Daoy (cell line): ENCODE measurements around the gene STOML2. TPM values are rescaled to one million over a fixed set of nuclear protein-coding genes. Genes with fewer than 3 reads are reported as not detected.

Experiments
- DNase-seq: peaks from one replicate; pipeline ENCODE4 v3.0.0-alpha.2; 2015; ENCODE audit warnings: low read depth
- total RNA-seq: library from RNA; depleted of rRNA; stranded (reverse); fragments of >200 nt; shearing (Covaris generic); gene quantifications from 2 replicates; pipeline ENCODE4 v1.2.3, GENCODE V29; 2014; rRNA removed

STOML2 gene
- total RNA-seq, 1 experiment from 2014 or later, result 248 TPM

DNA sequence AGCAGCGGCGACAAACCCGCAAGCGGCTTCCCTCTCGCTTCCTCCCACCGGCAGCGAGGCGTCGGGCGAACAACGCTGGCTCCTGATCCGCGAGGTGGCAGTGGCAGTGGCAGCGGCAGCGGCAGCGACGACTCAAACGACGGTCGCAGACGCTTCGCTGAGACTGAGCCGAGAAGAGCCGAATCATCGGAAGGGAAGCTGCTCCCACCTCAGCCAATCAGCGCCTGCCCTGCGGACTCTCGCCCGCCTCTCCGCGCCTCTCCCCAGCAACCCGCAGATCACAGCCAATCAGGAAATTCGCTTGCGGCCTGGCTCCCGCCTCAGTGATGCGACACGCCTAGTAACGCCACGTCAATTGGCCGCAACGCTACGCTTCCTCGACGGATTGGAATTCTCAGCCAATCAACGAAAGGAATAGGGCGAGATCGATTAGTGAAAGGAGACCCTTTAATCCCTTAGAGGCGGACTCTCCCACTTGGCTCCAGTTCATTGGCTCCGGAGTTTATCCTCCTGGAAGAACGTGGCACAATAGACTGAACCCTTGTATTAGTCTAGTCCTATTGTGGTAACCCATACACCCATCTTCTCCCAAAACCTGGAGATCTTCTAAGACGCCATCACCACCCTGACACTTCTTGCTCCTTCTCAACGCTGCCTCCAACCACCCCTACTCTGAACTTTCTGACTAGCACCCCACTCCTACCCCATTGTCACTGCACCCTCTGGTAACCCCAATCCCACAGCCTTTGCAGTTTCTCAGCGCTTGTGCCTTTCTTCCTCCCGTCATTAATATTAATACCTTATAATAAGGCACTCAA is 30.3 kb downstream of the STOML2 start, which contains the start of gene VCP:
Gene VCP (minus strand): TSS at position 165 of the 818 bp plus-strand sequence. CDS start 272 bp downstream, outside the sequence.
- DNase-seq, result peak; percentile 100

DNA sequence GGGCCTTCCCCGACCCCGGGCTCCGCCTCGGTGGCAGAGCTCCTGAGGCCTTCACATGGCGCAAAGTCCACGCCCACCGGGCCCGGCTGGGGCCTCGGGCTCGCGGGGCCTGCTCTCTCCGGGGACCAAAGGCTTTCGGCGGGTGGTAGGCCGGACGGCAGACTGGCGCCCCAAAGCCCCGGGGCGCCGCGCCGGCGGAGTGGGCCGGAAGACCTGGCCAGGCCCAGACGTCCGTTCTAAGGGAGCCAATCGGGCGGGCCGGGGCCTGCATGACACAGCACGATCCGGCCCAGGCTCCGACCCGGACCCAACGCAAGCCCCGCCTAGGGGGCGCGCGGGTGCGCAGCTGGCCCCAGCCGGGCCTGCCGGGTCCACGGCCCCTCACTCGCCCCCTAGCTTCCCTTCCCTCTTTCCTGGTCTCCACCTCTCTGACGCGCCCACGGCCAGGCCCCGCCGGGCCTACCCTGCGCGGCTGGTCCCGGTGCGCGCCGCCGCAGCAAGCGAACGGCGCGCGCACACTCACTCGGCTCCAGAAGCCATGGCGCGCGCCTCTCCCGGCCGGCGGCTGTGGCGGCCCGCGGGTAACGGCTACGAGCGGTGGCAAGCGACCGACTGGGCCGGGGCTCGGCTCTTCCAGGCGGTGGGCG is 31.0 kb downstream of the STOML2 start:
- DNase-seq, result peak; percentile 92

DNA sequence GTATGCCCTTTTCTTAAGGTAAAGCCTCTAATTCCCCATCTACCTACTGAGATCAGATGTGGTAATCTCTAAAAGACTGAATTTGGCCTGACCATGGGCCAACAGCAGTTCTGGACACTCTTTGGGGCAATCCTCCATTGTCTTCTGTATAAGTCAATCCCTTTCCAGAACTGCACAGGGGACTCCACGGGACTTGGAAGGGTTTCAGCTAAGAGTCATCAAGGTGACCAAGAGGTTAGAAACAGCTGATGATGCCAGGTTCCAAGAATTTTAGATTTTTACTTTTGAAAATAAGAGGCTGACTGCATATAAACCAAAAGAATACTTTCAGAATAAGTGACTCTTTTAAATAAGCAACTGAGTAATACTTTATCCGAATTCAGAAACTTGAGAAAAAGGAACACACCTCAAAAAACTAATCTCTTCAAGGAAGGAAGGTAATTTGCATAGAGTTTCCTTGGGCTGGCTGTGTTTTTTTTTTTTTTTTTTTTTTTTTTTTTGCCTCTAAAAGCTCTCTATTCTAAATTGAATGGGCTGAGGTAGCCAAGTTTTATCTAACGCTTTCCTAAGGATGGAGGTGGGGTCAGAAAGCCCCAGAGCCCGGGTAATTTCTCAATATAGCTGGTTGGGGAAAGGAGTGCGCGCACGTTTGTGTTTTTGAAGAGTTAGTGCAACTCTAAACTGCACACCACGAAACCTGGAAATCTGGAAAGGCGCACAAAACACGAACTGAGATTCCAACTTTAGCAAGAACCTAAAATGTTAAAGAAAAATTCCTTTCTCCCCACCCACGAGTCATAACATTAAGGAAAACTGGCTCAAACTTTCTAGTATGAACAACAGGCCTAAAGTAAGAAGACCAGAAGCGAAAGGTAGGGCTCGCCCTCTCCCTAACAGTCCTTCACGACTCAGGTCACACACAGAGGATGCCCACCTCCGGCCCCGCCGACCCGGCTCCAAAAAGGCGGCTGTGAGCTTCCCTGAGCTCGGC is 31.8 kb downstream of the STOML2 start:
- DNase-seq, result peak; percentile 21

DNA sequence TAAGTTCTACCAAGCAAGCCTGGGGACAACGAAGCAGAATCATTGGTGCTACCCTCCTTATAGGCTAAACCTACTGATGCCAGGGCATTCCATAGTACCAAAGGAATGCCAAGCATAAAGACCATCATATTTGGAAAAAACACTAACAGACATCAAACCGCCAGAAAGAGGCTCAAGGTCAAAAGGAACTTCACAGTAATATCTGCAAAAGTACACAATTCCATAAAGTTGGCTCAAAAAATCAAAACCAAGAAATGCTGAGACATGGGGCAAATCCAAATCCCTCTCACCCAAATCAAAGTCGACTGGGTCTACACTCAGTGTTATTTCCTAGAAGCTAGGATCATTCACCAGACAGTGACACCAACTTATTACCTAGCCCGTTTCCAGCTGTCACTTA is 33.9 kb downstream of the STOML2 start:
- DNase-seq, result no peak

DNA sequence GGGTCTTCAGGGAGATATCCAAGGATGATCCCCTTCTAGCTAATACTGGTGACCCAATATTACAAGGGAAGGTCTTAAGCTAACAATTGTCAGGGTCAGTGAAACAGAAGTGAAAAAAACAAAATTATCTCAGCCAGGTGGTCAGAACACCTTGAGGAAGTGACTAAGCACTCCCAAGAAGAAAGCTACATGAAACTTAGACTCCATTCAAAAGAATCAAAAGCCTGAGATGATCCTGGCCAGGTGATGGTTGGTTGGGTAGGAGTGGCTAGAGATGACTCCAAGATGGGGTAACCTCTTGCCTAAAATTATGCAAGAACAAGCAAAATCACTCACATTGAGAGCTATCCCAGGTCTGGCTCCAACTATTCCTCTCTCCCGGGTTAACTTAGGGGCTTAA is 35.9 kb downstream of the STOML2 start:
- no peak for DNase-seq

DNA sequence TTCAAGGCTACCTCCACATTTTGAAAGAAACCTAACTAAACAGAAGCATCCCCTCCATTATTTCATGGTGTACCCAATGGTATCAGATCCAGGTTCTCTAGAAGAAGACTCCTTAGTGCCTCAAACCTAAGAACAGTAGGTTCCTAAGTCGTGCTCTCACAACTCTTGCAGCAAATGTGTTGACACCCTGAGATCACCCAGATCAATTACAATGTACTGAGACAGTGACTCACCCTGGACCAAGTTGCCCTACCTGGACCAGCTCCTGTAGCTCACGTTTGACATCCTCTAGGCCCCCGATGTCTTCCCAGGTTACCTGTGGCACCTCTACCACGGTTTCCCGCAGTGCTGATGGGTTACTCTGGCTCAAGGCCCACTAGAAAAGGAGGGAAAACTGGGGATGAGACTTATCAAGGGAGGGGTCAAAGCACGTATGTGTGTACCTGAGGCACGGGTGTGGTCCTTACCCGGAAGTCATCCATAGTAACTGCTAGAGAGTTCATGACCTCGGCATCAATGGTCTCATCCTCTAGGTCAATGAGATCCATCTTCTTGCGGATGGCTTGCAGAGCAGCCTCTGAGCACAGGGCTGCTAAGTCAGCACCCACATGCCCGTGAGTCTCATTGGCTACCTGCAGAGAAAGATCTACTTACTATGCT is 42.3 kb downstream of the STOML2 start:
- DNase-seq, result no peak

DNA sequence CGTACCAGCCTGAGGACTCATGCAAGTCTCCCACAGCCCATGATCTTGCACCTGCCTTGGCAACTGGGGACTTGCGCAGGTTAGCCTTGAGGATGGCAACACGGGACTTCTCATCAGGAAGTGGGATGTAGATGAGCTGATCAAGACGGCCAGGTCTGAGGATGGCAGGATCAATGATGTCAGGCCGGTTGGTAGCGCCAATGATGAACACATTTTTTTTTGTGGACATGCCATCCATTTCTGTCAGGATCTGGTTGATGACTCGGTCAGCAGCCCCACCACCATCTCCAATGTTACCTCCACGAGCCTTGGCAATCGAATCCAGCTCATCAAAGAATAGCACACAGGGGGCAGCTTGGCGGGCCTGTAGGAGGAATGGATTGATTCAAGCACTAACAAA is 43.5 kb downstream of the STOML2 start:
- DNase-seq, result no peak

DNA sequence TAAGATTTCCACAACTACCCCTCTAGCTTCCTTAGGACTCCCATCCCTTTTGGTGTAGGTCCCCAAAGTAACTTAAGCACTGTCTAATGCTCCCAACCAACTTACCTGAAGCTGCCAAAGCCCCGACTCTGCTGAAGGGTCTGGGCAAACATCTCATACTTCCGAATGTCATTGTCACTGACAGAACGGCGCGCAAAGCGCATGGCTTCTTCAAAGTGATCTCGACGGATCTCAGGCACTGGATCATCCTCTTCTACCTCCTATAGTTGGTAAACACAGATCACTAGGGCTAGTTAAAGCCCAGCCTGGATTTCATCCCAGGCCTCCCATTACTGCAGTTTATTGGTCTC is 45.7 kb downstream of the STOML2 start:
- no peak for DNase-seq

DNA sequence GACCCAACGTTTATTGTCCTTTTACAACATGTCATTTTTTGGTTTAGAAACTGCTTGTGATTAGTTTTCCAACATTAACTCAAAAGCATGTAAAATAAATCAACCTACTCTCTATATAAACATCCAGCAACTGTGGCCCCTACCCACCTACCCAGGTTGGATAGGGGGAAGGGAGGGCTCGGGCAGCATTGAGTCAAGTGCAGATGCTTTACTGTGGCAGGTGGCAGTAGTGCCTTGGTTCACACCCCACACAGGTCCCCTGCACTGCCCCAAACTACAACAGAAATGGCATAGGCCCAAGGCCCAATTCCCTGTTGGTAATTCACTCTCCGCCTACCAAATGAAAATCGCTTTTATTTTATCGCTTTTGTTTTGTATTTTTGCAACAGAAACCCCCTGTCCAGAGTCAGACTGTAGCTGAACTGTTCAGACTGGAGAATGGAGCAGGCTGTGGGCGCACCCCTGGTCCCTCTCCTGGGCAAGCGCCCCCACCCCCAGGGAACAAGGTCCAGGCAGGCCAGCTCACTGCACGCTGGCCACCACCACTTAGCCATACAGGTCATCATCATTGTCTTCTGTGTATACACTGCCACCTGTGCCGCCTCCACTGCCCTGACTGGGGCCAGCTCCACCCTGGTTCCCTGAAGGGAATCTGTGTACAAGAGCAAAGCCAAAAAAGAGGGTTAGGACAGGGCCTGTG is 46.2 kb downstream of the STOML2 start:
- no peak for DNase-seq

DNA sequence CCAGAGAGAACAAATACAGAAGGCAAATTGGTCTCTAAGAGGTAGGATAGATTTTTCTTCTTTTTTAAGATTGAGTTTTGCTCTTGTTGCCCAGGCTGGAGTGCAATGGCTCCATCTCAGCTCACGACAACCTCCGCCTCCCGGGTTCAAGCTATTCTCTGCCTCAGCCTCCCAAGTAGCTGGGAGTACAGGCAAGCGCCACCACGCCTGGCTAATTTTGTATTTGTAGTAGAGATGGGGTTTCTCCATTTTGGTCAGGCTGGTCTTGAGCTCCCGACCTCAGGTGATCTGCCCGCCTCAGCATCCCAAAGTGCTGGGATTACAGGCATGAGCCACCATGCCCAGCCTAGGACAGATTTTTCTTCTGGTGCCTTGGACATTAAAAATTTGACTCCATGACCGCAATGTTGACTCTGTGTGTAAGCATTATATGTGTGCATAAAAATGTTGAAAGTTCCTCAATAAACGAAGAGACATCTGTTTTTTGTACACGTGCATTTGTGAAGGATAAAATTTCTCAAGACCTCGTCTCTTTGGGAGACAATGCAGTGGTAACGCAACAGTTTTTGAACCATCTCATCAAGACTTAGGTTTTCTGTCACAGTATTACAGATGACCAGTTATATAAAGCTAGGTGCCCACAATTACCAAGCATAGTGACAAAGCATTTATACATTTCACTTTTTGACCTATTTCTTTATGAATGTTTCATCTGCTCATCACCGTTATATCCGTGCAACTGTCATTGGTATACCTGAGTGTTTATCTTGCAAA is 47.9 kb downstream of the STOML2 start:
- DNase-seq, result no peak

DNA sequence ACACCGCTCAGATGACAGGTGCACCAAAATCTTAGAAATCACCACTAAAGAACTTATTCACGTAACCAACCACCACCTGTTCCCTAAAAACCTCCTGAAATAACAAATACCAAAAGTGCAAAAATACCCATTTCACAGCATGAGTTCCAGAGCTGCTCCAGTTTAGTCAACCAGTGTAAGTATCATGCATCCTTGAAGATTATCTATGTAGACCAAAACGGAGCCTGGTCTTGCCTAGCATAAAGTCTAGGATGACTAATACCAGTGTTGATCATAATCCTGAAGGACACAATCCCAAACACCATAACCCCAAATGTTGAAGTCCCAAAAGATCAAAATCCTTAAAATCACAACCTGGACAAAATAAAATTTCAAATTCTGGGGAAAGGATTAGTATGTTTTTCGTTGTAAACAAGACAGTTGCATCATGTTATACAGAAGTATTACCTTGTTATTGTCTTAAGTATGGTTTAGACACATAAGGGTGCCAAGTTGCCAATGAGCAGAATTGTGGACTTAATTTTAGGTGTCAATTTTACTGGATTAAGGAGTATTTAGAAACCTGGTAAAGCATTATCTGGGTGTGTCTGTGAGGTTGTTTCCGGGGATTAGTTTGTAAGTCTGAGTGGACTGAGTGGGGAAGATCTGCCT is 48.6 kb downstream of the STOML2 start:
- no peak for DNase-seq

DNA sequence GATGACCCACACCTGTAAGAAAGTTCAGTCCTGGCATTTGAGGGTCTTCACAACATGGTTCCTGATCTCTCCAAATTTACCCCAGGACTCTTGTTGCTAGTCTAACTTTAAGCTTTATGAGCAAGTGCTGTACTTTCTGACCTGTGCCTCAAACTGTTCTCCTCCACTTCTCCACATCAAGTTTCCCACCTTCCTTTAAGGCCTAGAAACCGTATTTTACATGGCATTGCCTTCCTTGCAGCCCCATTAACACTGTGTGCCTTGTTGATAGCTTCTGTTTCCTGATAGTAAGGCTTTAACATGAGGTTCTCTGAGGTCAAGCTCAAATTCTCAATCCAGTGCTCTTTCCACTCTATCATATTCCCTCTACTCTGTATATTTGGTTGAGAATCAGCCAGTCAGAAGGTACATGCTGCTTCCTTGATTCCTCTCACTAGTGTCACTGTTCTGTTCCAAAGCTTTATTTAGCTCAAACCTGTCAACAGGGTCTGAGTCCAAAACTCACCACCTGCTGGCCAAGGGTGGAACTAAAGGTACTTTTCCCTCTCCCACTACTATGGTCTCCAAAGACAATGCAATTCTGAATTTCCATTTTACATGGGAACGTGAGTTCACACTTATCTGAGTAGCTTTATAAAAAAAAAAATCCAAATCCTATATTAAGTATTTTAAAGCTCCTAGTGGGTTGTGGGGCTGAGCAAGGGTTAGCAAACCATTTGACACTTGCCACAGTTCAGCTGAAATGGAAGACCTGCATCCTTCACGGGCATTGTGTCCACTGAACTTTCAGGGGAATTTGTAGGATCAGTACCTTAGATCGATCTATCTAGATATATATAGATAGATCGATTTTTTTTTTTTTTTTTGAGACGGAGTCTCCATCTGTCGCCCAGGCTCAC is 51.6 kb downstream of the STOML2 start:
- DNase-seq, result peak; percentile 55

Other genes with a start within 250 kb of the STOML2 start
- gene PHF24, start 144.8 kb downstream of the STOML2 start, total RNA-seq, result 0.11 TPM in 1 of 2 replicates, not detected in the other
- 6.6 and 12.6 TPM in 2 replicates for gene DNAJB5, start 113.4 kb downstream of the STOML2 start, total RNA-seq
- gene VCP, start 30.5 kb downstream of the STOML2 start, total RNA-seq, result 569 and 580 TPM in 2 replicates
- gene FANCG, start 23.2 kb downstream of the STOML2 start, total RNA-seq, result 43.0 and 48.1 TPM in 2 replicates
- 18.9 and 22.2 TPM in 2 replicates for gene PIGO, start 6.5 kb downstream of the STOML2 start, total RNA-seq
- 1.9 and 4.7 TPM in 2 replicates for gene ATOSB, start 12.7 kb upstream of the STOML2 start, total RNA-seq
- 13.2 and 17.2 TPM in 2 replicates for gene UNC13B, start 58.9 kb upstream of the STOML2 start, total RNA-seq